ENCODE data around the gene MYL3.

- TF ChIP-seq CTCF (IDR thresholded peaks at IDR 0.05; ENCODE audit: low read length) = no peak
- no peak for TF ChIP-seq EZH2phosphoT487 (IDR thresholded peaks at IDR 0.05; ENCODE audit: low read length)
- no peak for TF ChIP-seq EZH2 (optimal IDR thresholded peaks at IDR 0.05; ENCODE audit: low read depth, low read length)
Measured at GRCh38 chr3:46868287-46868686, 5.0 kb upstream of the MYL3 start.
